SU-DHL-6 (cell line): ENCODE data around the gene PPP1CA.
A peak's percentile ranks its signal among the peaks of the same experiment; 100 is the strongest.

Source experiments
- H2AFZ ChIP-seq: fragments of 200-600 bp; sonication (generic); 2 replicates; pipeline ENCODE4 v1.6.1; 2014; ENCODE audit warnings: low read depth, mild to moderate bottlenecking, moderate library complexity, mixed read lengths, antibody characterized with exemption, low read length; ENCODE audit not compliant: severe bottlenecking
- H3F3A ChIP-seq: fragments of 200-600 bp; shearing (Covaris generic); 2 replicates; pipeline ENCODE4 v1.6.0; 2016; ENCODE audit warnings: antibody characterized with exemption, mild to moderate bottlenecking; ENCODE audit not compliant: insufficient read depth
- H3K27ac ChIP-seq: fragments of 200-600 bp; sonication (generic); 2 replicates; pipeline ENCODE4 v1.5.1; 2016; ENCODE audit warnings: low read depth, mild to moderate bottlenecking, low read length, moderate library complexity, mixed read lengths
- H3K27me3 ChIP-seq: fragments of 200-600 bp; sonication (generic), shearing (Covaris generic); 2 replicates; pipeline ENCODE4 v1.6.0; 2014; ENCODE audit warnings: mild to moderate bottlenecking, low read length
- H3K36me3 ChIP-seq: fragments of 200-600 bp; sonication (generic); 2 replicates; pipeline ENCODE4 v1.6.1; 2014; ENCODE audit warnings: mild to moderate bottlenecking, low read length, mixed read lengths
- H3K4me2 ChIP-seq: fragments of 300-600, 200-600 bp; shearing (Covaris generic), sonication (generic); 2 replicates; pipeline ENCODE4 v1.6.0; 2014; ENCODE audit warnings: low read length, low read depth, mild to moderate bottlenecking; ENCODE audit not compliant: poor library complexity, severe bottlenecking
- H3K4me3 ChIP-seq: fragments of 200-600 bp; sonication (generic); 2 replicates; pipeline ENCODE4 v1.5.1; 2014; ENCODE audit warnings: antibody characterized with exemption, low read length, mild to moderate bottlenecking, mixed read lengths; ENCODE audit not compliant: insufficient read depth, poor library complexity, severe bottlenecking
- H3K79me2 ChIP-seq: fragments of 200-600 bp; sonication (generic); 2 replicates; pipeline ENCODE4 v1.6.1; 2014; ENCODE audit warnings: mild to moderate bottlenecking, low read length, moderate library complexity; ENCODE audit not compliant: insufficient read depth
- H3K9ac ChIP-seq: fragments of 200-600 bp; sonication (generic); 2 replicates; pipeline ENCODE4 v1.7.0; 2014; ENCODE audit warnings: mild to moderate bottlenecking, low read length
- H3K9me2 ChIP-seq: fragments of 200-600 bp; sonication (generic); replicated peaks from 2 replicates; pipeline ENCODE4 v1.6.1; 2014; ENCODE audit warnings: low read length; ENCODE audit not compliant: insufficient read depth
- H3K9me3 ChIP-seq: fragments of 200-600 bp; sonication (generic); 2 replicates; pipeline ENCODE4 v1.6.1; 2014; ENCODE audit warnings: low read length, mixed read lengths; ENCODE audit not compliant: insufficient read depth
- H4K20me1 ChIP-seq: fragments of 200-600 bp; sonication (generic); 2 replicates; pipeline ENCODE4 v1.6.1; 2014; ENCODE audit warnings: low read depth, mild to moderate bottlenecking, antibody characterized with exemption, low read length, moderate library complexity, mixed read lengths
- EZH2phosphoT487 ChIP-seq: fragments of 200-600 bp; sonication (generic), shearing (Covaris generic); conservative IDR thresholded peaks from 2 replicates; pipeline ENCODE4 v1.6.1; 2018; ENCODE audit warnings: mild to moderate bottlenecking, antibody characterized with exemption, low read length, moderate library complexity, mixed read lengths
- TF ChIP-seq, protein P1 (sequence below): fragments of 200-600 bp; sonication (generic); IDR thresholded peaks from one replicate; pipeline ENCODE4 v1.5.1; 2017; ENCODE audit warnings: antibody characterized with exemption, mild to moderate bottlenecking, low read length, moderate library complexity; ENCODE audit not compliant: insufficient read depth, poor library complexity, severe bottlenecking

PPP1CA gene

DNA sequence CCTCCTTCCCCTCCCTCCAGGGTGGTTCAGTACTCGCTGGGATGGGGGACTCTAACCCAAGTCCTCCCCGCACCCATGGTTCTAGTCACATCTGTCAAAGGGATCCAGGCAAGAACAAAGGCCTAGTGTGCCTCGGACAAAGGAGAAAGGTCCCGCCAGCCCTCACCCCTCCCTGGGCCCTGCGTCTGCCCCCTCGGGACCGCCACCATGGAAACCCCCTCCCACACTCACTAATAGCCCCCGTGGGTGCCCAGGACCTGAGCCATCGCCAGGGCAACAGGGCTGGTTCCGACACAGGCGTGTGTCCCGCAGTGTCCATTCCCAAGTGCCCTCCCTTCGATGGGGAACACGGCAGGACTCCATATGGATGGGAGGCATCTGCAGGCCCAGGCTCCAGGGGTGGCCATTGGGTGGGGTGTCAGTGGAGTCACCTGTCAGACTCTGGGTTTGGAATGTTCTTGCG, 8.7 kb upstream of the PPP1CA start:
- Histone ChIP-seq H3K36me3 (no peaks in the 10 kb centered on the region), H2AFZ (no peak overlapping the region), H3K4me3 (no peak overlapping the region), H3K27me3 (no peaks in the 10 kb centered on the region), H3K27ac (no peak overlapping the region), H3K9ac (no peak overlapping the region), H4K20me1 (no peaks in the 10 kb centered on the region), H3F3A (peaks cover 31% of the 10 kb centered on the region), H3K9me2 (no peaks in the 10 kb centered on the region), H3K4me2 (no peak overlapping the region), H3K79me2 (no peaks in the 10 kb centered on the region), H3K9me3 (no peaks in the 10 kb centered on the region)
- no peak for TF ChIP-seq EZH2phosphoT487
- TF ChIP-seq, protein P1, sequence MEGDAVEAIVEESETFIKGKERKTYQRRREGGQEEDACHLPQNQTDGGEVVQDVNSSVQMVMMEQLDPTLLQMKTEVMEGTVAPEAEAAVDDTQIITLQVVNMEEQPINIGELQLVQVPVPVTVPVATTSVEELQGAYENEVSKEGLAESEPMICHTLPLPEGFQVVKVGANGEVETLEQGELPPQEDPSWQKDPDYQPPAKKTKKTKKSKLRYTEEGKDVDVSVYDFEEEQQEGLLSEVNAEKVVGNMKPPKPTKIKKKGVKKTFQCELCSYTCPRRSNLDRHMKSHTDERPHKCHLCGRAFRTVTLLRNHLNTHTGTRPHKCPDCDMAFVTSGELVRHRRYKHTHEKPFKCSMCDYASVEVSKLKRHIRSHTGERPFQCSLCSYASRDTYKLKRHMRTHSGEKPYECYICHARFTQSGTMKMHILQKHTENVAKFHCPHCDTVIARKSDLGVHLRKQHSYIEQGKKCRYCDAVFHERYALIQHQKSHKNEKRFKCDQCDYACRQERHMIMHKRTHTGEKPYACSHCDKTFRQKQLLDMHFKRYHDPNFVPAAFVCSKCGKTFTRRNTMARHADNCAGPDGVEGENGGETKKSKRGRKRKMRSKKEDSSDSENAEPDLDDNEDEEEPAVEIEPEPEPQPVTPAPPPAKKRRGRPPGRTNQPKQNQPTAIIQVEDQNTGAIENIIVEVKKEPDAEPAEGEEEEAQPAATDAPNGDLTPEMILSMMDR: no peak

- Histone ChIP-seq H3K79me2 (no peaks in the 10 kb centered on the region), H3K27me3 (no peaks in the 10 kb centered on the region), H3K4me2 (peak overlapping the region; percentile 48), H3K27ac (peak overlapping the region; percentile 88), H3K9ac (peak overlapping the region; percentile 57), H3K9me2 (no peaks in the 10 kb centered on the region), H3K4me3 (peak overlapping the region; percentile 23), H3K9me3 (no peaks in the 10 kb centered on the region), H3K36me3 (no peaks in the 10 kb centered on the region), H4K20me1 (no peaks in the 10 kb centered on the region), H2AFZ (no peak overlapping the region), H3F3A (peaks cover 31% of the 10 kb centered on the region)
- no peak for TF ChIP-seq EZH2phosphoT487
- TF ChIP-seq, protein P1: no peak
Measured at GRCh38 chr11:67409781-67410368, 8.2 kb upstream of the PPP1CA start.

- Histone ChIP-seq H3K4me3 (peak overlapping the region; percentile 23), H2AFZ (no peak overlapping the region), H3K27ac (peak overlapping the region; percentile 88), H3K9me3 (no peaks in the 10 kb centered on the region), H3K9ac (peak overlapping the region; percentile 57), H3F3A (peaks cover 36% of the 10 kb centered on the region), H3K36me3 (no peaks in the 10 kb centered on the region), H3K9me2 (no peaks in the 10 kb centered on the region), H3K27me3 (no peaks in the 10 kb centered on the region), H3K4me2 (peak overlapping the region; percentile 48), H4K20me1 (no peaks in the 10 kb centered on the region), H3K79me2 (no peaks in the 10 kb centered on the region)
- no peak for TF ChIP-seq EZH2phosphoT487
- TF ChIP-seq, protein P1: no peak
Measured at GRCh38 chr11:67409261-67409666, 7.6 kb upstream of the PPP1CA start.
